ENCODE results near the gene SLC51B.
A peak's percentile ranks its signal among the peaks of the same experiment; 100 is the strongest.
"Not testable (repeated sequence)": the region's sequence is repeated elsewhere in the genome, so short reads cannot be mapped to it uniquely, and the experiment has no call there.

SLC51B gene

GRCh38 chr15:65085990-65086679 is 40.9 kb downstream of the SLC51B start:
- no peak for DNase-seq

DNA sequence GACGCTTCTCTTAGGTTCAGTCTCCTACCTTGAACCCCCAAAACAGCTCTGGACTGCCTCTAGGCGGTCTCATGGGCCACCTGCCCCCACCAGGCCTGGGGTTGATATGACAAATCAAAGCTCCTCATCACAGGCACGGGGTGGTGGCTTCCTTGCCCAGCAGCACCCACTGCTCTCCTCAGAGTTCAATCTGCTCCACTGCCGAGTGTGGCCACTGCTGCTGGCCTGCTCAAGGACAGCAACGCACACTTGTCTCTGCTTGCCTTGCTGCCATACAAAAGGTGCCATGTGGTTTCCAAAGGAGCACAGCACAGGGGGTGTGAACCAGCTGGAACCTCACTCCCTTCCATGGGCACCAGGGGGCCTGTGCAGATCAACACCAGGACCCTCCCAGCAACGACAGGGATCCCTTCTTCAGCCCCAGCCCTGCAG is 41.5 kb downstream of the SLC51B start:
- no peak for DNase-seq

GRCh38 chr15:65087411-65087810 is 42.2 kb downstream of the SLC51B start:
- no peak for DNase-seq

DNA sequence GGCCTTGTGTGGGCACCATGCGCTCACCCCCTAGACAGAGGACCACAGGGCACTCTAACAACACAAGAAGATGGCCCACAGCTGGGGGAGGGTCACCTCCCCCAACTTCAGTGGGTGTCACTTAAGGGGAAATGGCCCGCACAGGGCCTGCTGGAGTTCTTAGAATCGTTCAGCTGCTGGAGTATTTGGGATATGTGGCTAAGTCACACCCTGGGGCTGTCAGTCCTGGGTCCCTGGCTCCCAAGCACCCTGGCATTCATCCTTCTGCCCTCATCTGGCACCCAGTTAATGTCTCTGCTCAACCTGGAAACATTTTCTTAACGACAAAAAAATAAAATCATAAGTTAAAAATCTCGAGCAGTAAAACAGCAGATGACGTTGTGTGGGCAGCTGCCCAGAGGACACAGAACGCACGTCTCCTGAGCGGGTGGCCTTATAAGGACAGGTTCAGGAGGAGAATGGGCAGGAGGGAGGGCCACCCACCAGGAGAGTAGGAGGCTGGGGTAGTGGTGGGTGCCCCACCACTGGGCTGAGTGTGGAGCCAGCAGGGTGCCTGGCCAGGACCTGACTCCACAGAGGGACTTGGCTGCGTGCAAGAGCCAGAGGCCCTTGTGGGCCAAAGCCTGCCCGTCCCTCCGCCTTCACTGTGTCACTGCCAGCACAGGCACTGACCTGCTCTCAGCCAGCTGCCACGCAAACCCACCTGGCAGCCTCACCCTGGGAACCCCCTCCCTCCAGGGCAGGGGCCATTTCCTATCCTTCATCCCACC is 42.9 kb downstream of the SLC51B start:
- no peak for DNase-seq

GRCh38 chr15:65088643-65089021 is 43.4 kb downstream of the SLC51B start:
- DNase-seq = no peak

GRCh38 chr15:65089206-65089824 is 44.1 kb downstream of the SLC51B start:
- DNase-seq = no peak

- no peak for DNase-seq
These were observed 47.0 kb downstream of the SLC51B start for GRCh38 chr15:65091946-65092770.

GRCh38 chr15:65092911-65093792 is 48.0 kb downstream of the SLC51B start:
- no peak for DNase-seq

DNA sequence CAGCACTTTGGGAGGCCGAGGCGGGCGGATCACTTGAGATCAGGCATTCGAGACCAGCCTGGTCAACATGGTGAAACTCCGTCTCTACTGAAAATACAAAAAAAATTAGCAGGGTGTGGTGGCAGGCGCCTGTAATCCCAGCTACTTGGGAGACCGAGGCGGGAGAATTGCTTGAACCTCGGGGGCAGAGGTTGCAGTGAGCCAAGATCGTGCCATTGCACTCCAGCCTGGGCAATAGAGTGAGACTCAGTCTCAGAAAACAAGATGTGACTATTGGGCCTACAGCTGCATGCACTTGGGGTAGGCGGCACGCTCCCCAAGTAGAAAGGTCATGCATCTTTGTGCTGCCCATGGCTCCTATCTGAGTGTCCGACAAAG is 48.6 kb downstream of the SLC51B start:
- DNase-seq = not testable (repeated sequence)

- no peak for DNase-seq
These were observed 49.3 kb downstream of the SLC51B start for GRCh38 chr15:65094294-65094995.

DNA sequence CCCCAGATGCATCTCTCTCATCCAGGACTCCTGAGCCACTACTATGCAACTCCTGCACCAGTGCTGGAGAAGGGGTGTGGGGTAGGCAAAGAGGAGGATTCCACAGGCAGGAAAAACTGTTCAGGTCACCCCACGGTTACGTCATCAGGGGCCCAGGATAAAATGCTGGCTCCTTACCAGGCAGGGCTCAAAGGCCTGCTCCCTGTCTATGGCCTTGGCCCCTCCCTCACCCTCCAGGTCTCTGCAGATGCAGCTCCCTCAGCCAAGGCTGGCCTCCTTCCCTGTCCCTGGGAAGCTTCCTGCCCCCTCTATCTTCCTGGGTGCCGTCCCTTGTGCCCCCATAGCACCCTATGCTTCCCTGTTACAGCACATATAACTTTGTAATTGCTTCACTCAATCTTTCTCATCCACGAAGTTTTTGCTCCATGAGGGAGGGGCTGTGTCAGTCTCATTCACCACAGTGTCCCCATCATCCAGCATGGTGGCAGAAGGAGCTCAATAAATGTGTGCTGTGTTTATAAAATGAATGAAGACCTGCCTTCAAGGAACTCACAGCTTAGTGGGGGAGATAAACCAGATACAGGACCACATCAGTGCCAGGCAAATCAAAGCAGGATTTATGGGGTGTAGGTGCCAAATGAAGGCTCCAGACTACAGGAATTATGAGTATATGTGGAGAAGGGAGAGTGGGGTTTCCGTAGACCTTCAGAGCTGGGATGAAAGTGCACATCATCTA is 50.0 kb downstream of the SLC51B start:
- DNase-seq = no peak

GRCh38 chr15:65095747-65096104 is 50.5 kb downstream of the SLC51B start:
- no peak for DNase-seq

GRCh38 chr15:65096481-65097385 is 51.5 kb downstream of the SLC51B start:
- no peak for DNase-seq

DNA sequence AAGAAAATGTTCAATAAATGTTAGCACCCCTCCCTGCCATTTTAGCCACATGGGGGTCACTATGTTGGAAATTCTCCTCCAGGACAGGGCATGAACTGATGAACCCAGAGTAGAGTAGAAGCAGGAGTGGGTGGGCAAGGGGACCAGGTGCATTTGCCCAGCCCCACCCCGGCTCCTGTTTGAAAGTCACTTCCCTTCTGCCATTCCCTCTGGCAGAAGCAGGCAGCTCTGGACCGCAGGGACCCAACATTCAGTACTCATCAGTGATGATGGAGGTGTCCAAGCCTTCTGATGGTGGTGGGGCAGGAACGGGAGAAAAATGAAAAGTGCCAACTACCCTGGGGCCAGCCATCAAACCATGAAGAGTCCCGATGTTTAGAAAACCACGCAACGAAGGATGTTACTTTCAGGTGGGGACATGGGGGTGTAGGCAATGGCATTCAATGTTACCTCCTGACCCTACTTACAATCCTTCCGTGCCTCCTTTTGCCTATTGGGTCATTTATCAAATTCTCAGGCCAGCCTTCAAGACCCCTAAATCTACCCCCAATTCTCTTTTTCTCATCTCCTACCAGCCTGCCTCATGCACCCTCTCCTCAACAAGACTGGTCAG is 52.6 kb downstream of the SLC51B start:
- no peak for DNase-seq

DNA sequence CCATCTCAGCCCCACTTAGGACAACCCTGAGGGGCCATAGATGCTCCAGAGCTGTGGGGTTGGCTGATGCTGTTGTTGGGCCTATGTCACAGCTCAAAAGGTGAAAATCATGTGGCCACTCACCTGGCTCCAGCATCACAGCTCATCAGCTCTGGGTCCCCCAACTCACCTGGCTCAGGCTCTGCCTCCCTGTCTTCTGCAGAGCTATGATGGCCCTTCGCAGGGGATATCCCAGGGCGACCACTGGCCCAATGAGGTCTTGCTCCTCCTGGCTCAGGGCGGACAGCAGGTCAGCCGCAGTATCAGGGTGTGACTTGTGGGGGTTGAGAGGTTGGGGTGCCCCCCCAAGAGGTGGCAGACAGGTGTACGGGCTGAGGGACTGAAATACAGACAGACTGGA is 54.1 kb downstream of the SLC51B start:
- DNase-seq = no peak

DNA sequence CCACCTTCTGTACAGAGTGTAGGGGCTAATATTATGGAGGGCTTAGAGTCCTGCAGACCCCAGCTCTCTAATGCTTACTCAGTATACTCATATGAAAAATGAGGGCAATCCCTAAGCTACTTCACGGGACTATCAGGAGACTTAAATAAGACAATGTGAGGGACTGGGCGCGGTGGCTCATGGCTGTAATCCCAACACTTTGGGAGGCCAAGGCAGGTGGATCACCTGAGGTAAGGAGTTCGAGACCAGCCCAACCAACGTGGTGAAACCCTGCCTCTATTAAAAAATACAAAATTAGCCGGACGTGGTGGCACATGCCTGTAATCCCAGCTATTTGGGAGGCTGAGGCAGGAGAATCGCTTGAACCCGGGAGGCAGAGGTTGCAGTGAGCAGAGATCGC is 54.6 kb downstream of the SLC51B start:
- DNase-seq = not testable (repeated sequence)

DNA sequence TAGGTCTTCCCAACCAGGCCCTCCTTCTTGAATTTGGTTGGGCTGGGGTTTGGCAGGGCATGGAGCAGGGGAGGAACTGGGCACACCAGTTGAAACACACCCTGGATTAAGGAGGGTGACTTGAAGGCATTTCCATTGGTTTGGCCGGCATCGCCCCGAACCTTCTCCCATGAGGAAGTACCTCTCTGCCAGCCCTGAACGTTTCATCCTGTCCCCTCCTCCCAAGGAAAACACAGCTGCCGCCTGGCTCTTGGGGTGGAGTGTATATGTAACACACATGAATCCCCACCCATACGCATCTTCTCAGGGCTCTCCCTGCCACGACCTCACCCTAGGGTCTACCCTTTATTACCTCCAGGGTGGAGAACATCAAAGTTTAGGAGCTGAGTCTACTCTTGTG is 55.3 kb downstream of the SLC51B start:
- no peak for DNase-seq

DNA sequence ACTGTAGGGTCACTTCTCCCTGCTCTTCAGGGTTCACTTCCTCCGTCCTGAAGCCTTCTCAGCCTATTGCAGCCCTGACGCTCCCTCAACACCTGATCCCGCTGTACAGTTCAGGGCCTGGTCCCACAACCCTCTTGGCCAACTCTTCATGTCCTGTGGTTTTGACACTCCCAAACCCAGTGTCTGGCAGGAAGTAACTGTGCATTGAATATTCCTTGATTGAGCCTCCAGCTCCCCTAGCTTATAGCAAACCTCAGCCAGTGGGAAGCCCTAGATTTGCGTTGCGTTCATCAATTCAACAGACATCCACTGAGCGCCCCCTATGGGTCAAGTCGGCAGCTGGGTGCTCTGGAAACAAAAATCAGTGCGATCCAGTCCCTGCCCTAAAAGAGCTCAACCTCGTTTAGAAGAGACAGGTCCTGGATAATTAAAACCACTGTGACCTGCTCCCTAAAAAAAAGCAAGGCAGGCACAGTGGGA is 56.3 kb downstream of the SLC51B start:
- DNase-seq = peak; percentile 50

Data from activated CD4-positive, alpha-beta T cell treated with anti-CD3 and anti-CD28 coated beads, Interleukin-2, amount 50 U/mL, for 16 hours (primary cell).